ENCODE measurements around the gene SREBF1.
A peak's percentile ranks its signal among the peaks of the same experiment; 100 is the strongest.

Gene SREBF1

DNA sequence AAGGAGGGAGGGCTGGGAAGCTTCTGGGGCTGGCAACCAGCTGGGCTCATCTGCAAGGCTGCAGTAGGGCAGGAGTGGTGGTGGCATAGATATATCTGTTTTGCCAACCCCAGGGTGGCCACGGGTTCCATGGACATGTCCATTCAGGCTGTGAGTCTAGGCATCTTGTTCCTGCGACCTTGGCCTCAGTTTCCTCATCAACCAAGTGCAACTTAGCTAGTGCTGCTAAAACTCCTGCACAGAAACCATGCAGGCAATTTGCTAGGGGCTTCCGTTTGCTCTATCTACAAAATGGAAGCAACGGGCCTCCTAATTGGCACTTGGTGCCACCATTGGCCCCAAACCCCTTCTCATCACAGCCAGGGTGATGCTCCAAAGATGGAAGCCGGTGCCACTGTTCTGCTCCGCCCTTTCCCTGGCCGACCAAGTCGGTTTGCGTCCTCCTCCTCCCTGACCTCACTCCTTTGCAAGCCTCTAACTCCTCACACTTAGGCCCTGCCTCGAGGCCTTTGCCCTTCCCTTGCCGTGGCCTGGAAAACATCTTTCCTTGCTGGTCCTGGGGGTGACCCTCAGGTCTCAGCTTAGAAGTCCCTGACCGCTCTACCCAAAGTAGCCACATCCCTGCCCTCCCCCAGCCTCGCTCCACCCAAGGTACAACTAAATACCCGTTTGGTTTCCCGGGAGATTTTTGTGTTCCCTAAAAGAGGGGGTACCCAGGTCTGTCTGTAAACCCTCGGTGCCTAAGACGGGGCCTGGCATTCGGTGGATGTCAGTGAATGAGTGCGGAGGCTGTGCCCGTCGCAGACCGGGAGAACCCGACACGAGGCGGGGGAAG is 1.2 kb downstream of the SREBF1 start:
- peak overlapping the region; percentile 98 for H3K27ac ChIP-seq (ENCODE audit: poor library complexity, severe bottlenecking)
- peak overlapping the region; percentile 76 for H3K4me3 ChIP-seq (ENCODE audit: severe bottlenecking)
- ATAC-seq (ENCODE audit: low read depth) (no peak), DNase-seq (ENCODE audit: low spot score) (no peak)
- no peaks in the 10 kb centered on the region for H3K27me3 ChIP-seq (ENCODE audit: insufficient read depth, poor library complexity, severe bottlenecking)
- TF ChIP-seq CTCF (IDR thresholded peaks at IDR 0.05; ENCODE audit: poor library complexity, severe bottlenecking), result no peak
- H3K36me3 ChIP-seq (ENCODE audit: low read depth), result peaks cover 47% of the 10 kb centered on the region
- H3K4me1 ChIP-seq (ENCODE audit: insufficient read depth, poor library complexity, severe bottlenecking), result peaks cover 47% of the 10 kb centered on the region
- H3K9me3 ChIP-seq (ENCODE audit: severe bottlenecking), result no peaks in the 10 kb centered on the region

DNA sequence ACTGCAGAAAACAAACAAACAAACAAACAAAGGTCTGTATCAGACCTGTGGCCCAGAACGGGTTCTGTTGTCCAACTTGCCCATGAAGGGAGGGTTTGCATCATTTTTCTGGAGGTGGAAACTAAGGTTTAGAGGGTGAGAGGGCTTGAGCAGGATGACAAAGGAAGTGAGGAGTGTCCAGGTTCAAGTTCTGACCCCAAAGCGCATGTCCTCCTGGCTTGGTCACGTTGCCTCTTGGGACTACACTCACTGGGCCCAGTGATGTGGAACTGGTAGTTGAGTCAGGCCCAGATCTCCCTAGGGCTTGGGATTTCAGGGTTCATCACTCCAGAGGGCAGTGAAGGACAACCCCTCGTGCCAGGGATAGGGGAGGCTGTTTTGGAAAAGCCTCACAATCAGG is 1.8 kb downstream of the SREBF1 start:
- H3K36me3 ChIP-seq (ENCODE audit: low read depth), result peaks cover 54% of the 10 kb centered on the region
- peaks cover 47% of the 10 kb centered on the region for H3K4me1 ChIP-seq (ENCODE audit: insufficient read depth, poor library complexity, severe bottlenecking)
- DNase-seq (ENCODE audit: low spot score), result no peak
- no peak for ATAC-seq (ENCODE audit: low read depth)
- TF ChIP-seq CTCF (IDR thresholded peaks at IDR 0.05; ENCODE audit: poor library complexity, severe bottlenecking), result no peak
- no peaks in the 10 kb centered on the region for H3K27me3 ChIP-seq (ENCODE audit: insufficient read depth, poor library complexity, severe bottlenecking)
- H3K9me3 ChIP-seq (ENCODE audit: severe bottlenecking), result no peaks in the 10 kb centered on the region
- H3K27ac ChIP-seq (ENCODE audit: poor library complexity, severe bottlenecking), result peak overlapping the region; percentile 98
- peak overlapping the region; percentile 76 for H3K4me3 ChIP-seq (ENCODE audit: severe bottlenecking)

- Histone ChIP-seq H3K36me3 (ENCODE audit: low read depth) (peaks cover 62% of the 10 kb centered on the region), H3K27me3 (ENCODE audit: insufficient read depth, poor library complexity, severe bottlenecking) (no peaks in the 10 kb centered on the region), H3K27ac (ENCODE audit: poor library complexity, severe bottlenecking) (peak overlapping the region; percentile 98), H3K9me3 (ENCODE audit: severe bottlenecking) (no peaks in the 10 kb centered on the region), H3K4me3 (ENCODE audit: severe bottlenecking) (no peak overlapping the region), H3K4me1 (ENCODE audit: insufficient read depth, poor library complexity, severe bottlenecking) (peaks cover 37% of the 10 kb centered on the region)
- TF ChIP-seq CTCF (IDR thresholded peaks at IDR 0.05; ENCODE audit: poor library complexity, severe bottlenecking), result no peak
- ATAC-seq (ENCODE audit: low read depth), result no peak
- no peak for DNase-seq (ENCODE audit: low spot score)
Observed at GRCh38 chr17:17833658-17834357, 3.0 kb downstream of the SREBF1 start.

- H3K36me3 ChIP-seq (ENCODE audit: low read depth), result peaks cover 68% of the 10 kb centered on the region
Observed at GRCh38 chr17:17832032-17832363, 4.8 kb downstream of the SREBF1 start.

More at GRCh38 chr17:17832032-17832363, 4.8 kb downstream of the SREBF1 start:
- Histone ChIP-seq H3K4me1 (ENCODE audit: insufficient read depth, poor library complexity, severe bottlenecking) (peaks cover 19% of the 10 kb centered on the region), H3K4me3 (ENCODE audit: severe bottlenecking) (no peak overlapping the region), H3K9me3 (ENCODE audit: severe bottlenecking) (no peaks in the 10 kb centered on the region), H3K27me3 (ENCODE audit: insufficient read depth, poor library complexity, severe bottlenecking) (no peaks in the 10 kb centered on the region), H3K27ac (ENCODE audit: poor library complexity, severe bottlenecking) (peak overlapping the region; percentile 10)
- DNase-seq (ENCODE audit: low spot score) (no peak), ATAC-seq (ENCODE audit: low read depth) (no peak)
- no peak for TF ChIP-seq CTCF (IDR thresholded peaks at IDR 0.05; ENCODE audit: poor library complexity, severe bottlenecking)

All from RWPE2 (cell line).